Fibroblast of pulmonary artery (primary cell): ENCODE results near the gene RFC2.
"Not testable (repeated sequence)": the region's sequence is repeated elsewhere in the genome, so short reads cannot be mapped to it uniquely, and the experiment has no call there.

Experiments used
- DNase-seq: peaks from one replicate; pipeline ENCODE4 v3.0.0-alpha.2; 2010; ENCODE audit warnings: low read depth
- H3K4me3 ChIP-seq: replicated peaks from 2 replicates; pipeline ENCODE4 v1.5.1; 2011; ENCODE audit warnings: low read depth, mild to moderate bottlenecking, control low read depth, low read length, moderate library complexity
- TF ChIP-seq, protein P1 (sequence below): IDR thresholded peaks from 2 replicates; pipeline ENCODE4 v1.5.1; 2011; ENCODE audit warnings: mild to moderate bottlenecking, control low read depth, low read length, inconsistent platforms; ENCODE audit errors: missing control alignments

RFC2 gene

DNA sequence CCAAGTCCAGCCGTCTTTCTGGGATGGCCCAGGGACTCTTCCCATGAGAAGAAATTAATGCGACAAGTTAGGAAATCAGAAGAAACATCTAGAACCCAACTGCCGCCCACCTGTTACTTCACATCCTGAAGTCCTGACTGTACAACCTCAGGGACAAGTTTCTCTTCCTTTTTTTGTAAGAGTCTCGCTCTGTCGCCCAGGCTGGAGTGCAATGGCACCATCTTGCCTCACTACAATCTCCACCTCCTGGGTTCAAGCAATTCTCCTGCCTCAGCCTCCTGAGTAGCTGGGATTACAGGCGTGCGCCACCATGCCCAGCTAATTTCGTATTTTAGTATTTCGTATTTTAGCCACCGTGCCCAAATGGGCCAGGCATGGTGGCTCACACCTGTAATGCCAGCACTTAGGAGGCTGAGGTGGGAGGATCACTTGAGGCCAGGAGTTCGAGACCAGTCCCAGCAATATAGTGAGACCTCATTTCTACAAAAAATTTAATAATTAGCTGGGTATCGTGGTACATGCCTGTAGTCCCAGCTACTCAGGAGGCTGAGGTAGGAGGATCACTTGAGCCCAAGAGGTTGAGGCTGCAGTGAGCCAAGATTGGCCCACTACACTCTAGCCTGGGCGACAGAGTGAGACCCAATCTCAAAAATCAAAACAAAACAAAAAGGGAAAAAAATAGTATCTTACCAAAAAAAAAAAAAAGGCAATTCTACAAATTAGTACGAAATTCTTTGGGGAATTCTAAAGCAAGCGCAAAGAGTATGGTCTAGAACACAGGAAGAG is 23.6 kb downstream of the RFC2 start:
- TF ChIP-seq, protein P1, sequence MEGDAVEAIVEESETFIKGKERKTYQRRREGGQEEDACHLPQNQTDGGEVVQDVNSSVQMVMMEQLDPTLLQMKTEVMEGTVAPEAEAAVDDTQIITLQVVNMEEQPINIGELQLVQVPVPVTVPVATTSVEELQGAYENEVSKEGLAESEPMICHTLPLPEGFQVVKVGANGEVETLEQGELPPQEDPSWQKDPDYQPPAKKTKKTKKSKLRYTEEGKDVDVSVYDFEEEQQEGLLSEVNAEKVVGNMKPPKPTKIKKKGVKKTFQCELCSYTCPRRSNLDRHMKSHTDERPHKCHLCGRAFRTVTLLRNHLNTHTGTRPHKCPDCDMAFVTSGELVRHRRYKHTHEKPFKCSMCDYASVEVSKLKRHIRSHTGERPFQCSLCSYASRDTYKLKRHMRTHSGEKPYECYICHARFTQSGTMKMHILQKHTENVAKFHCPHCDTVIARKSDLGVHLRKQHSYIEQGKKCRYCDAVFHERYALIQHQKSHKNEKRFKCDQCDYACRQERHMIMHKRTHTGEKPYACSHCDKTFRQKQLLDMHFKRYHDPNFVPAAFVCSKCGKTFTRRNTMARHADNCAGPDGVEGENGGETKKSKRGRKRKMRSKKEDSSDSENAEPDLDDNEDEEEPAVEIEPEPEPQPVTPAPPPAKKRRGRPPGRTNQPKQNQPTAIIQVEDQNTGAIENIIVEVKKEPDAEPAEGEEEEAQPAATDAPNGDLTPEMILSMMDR, result no peak
- DNase-seq, result no peak
- no peak overlapping the region for H3K4me3 ChIP-seq

DNA sequence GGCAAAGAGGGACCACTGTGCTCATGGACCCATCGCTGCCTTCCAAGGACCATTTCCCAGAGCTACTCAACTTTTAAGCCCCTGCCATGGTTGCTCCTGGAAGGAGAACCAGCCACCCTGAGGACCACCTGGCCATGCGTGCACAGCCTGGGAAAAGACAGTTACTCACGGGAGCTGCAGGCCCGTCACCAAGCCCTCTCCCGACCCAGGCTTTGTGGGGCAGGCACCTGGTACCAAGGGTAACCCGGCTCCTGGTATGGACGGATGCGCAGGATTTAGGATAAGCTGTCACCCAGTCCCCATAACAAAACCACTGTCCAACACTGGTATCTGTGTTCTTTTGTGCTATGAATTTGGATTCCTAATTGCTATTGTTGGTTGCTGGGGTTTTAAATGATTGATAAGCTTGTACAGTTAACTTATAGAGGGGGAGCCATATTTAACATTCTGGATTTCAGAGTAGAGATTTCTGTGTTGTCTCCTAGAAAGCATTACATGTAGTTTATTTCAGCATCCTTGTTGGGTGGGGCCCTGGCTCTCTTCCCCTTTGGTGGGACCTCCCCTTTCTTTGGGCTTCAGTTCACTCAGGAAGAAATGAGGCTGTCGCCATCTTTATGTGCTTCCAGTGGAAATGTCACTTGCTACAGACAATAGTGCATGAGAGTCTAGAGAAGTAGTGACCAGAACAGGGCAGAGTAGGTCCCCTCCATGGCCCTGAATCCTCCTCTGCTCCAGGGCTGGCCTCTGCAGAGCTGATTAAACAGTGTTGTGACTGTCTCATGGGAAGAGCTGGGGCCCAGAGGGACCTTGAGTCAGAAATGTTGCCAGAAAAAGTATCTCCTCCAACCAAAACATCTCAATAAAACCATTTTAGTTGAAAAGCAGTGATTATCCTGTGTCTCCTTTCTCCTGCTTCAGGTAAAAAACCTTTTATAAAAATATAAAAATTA is 25.0 kb downstream of the RFC2 start:
- TF ChIP-seq, protein P1, result no peak
- no peak for DNase-seq
- no peak overlapping the region for H3K4me3 ChIP-seq

GRCh38 chr7:74226633-74227032 is 27.6 kb downstream of the RFC2 start:
- no peak overlapping the region for H3K4me3 ChIP-seq
- no peak for DNase-seq
- TF ChIP-seq, protein P1, result no peak

GRCh38 chr7:74225400-74225799 is 28.8 kb downstream of the RFC2 start:
- TF ChIP-seq, protein P1, result no peak
- H3K4me3 ChIP-seq, result no peak overlapping the region
- DNase-seq, result no peak

GRCh38 chr7:74224907-74225306 is 29.3 kb downstream of the RFC2 start:
- H3K4me3 ChIP-seq, DNase-seq: not testable (repeated sequence)

DNA sequence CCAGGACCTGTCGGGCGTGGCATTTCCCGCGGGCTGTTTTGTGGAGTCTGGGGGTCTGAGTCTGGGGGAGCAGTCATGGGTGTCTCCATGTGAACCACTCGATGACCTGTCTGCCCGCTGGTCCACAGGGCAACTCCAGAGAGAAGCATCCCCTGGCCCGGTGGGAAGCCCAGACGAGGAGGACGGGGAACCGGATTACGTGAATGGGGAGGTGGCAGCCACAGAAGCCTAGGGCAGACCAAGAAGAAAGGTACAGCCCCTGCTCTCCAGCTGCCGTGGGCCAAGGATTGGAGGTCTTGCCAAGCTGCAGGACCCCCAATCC is 29.7 kb downstream of the RFC2 start:
- H3K4me3 ChIP-seq, result no peak overlapping the region
- TF ChIP-seq, protein P1, result no peak
- no peak for DNase-seq

GRCh38 chr7:74223711-74224510 is 30.3 kb downstream of the RFC2 start:
- TF ChIP-seq, protein P1, result no peak
- DNase-seq, result no peak
- H3K4me3 ChIP-seq, result no peak overlapping the region
